NCI-H2196 treated with DMSO at 0.1 percent for 48 hours (cell line): Measurements from ENCODE around the gene SLC2A4.

Source experiments
- DNase-seq: peaks from one replicate; lab custom pipeline; 2025; ENCODE audit not compliant: unreplicated experiment; lab: John Stamatoyannopoulos, UW

Gene SLC2A4

GRCh38 chr17:7263801-7264078, 17.8 kb upstream of the SLC2A4 start:
- DNase-seq: no peak

- DNase-seq: no peak
These were observed 14.7 kb upstream of the SLC2A4 start for GRCh38 chr17:7266784-7267183.

- no peak for DNase-seq
These were observed 2.1 kb upstream of the SLC2A4 start for GRCh38 chr17:7279448-7279847.

- DNase-seq: peak; percentile 83
These were observed 922 bp upstream of the SLC2A4 start for GRCh38 chr17:7280519-7281073.

GRCh38 chr17:7281953-7282751, 634 bp downstream of the SLC2A4 start:
- no peak for DNase-seq

GRCh38 chr17:7282752-7283321, 1.3 kb downstream of the SLC2A4 start:
- no peak for DNase-seq

GRCh38 chr17:7283471-7284216, 2.1 kb downstream of the SLC2A4 start:
- no peak for DNase-seq

GRCh38 chr17:7284911-7285310, 3.4 kb downstream of the SLC2A4 start:
- DNase-seq: no peak

- DNase-seq: no peak
These were observed 4.2 kb downstream of the SLC2A4 start for GRCh38 chr17:7285679-7286078.

- no peak for DNase-seq
These were observed 7.9 kb downstream of the SLC2A4 start for GRCh38 chr17:7289256-7290032.

- DNase-seq: no peak
These were observed 8.6 kb downstream of the SLC2A4 start for GRCh38 chr17:7290166-7290565.

GRCh38 chr17:7290685-7291084, 9.2 kb downstream of the SLC2A4 start:
- DNase-seq: no peak

GRCh38 chr17:7292194-7292593, 10.7 kb downstream of the SLC2A4 start:
- DNase-seq: no peak

GRCh38 chr17:7292729-7293128, 11.2 kb downstream of the SLC2A4 start:
- DNase-seq: no peak

GRCh38 chr17:7293159-7293558, 11.6 kb downstream of the SLC2A4 start:
- no peak for DNase-seq

- DNase-seq: peak; percentile 22
These were observed 12.5 kb downstream of the SLC2A4 start for GRCh38 chr17:7293816-7294613.

- peak; percentile 93 for DNase-seq
These were observed 13.2 kb downstream of the SLC2A4 start, which contains the start of gene YBX2 for GRCh38 chr17:7294614-7295153. Gene YBX2 (minus strand): TSS chr17:7294639. CDS start chr17:7294500, 139 bp downstream.

GRCh38 chr17:7295230-7296180, 14.0 kb downstream of the SLC2A4 start:
- no peak for DNase-seq
